HEK293T (cell line): Measurements from ENCODE around the gene ZYX.

Experiments used
- CTCF ChIA-PET: fragments of 350-600 bp; formaldehyde crosslinking; extraction: SDS; loops from one replicate; lab custom pipeline; 2021; ENCODE audit warnings: antibody characterized with exemption, inconsistent platforms; lab: Yijun Ruan, JAX
- POLR2A ChIA-PET: fragments of 350-600 bp; formaldehyde crosslinking; extraction: SDS; loops from one replicate; lab custom pipeline; 2020; ENCODE audit warnings: antibody characterized with exemption, inconsistent platforms; lab: Yijun Ruan, JAX
- DNase-seq: peaks from one replicate; pipeline ENCODE4 v3.0.0; 2012; ENCODE audit warnings: mixed read lengths; ENCODE audit errors: extremely low spot score
- ARNT ChIP-seq: fragments of 450-650 bp; IDR thresholded peaks from 2 replicates; pipeline ENCODE4 v1.6.1; 2017; ENCODE audit warnings: mild to moderate bottlenecking
- BHLHE40 ChIP-seq: fragments of 450-650 bp; IDR thresholded peaks from 2 replicates; pipeline ENCODE4 v1.6.1; 2016; ENCODE audit warnings: mild to moderate bottlenecking, moderate library complexity, borderline replicate concordance
- CTBP1 ChIP-seq: fragments of 450-650 bp; IDR thresholded peaks from 2 replicates; pipeline ENCODE4 v1.6.1; 2016; ENCODE audit warnings: borderline replicate concordance
- ELF4 ChIP-seq: fragments of 450-650 bp; IDR thresholded peaks from 2 replicates; pipeline ENCODE4 v1.6.1; 2017; ENCODE audit warnings: antibody characterized with exemption
- FOXA1 ChIP-seq: fragments of 450-650 bp; IDR thresholded peaks from 2 replicates; pipeline ENCODE4 v1.6.1; 2016; ENCODE audit warnings: mild to moderate bottlenecking
- FOXK2 ChIP-seq: fragments of 450-650 bp; IDR thresholded peaks from 2 replicates; pipeline ENCODE4 v1.6.1; 2016; ENCODE audit warnings: mild to moderate bottlenecking
- FOXM1 ChIP-seq: fragments of 450-650 bp; IDR thresholded peaks from 2 replicates; pipeline ENCODE4 v1.6.1; 2017; ENCODE audit warnings: mild to moderate bottlenecking, borderline replicate concordance
- HDGF ChIP-seq: fragments of 450-650 bp; IDR thresholded peaks from 2 replicates; pipeline ENCODE4 v1.6.1; 2017; ENCODE audit warnings: antibody characterized with exemption, borderline replicate concordance
- L3MBTL2 ChIP-seq: fragments of 450-650 bp; conservative IDR thresholded peaks from 2 replicates; pipeline ENCODE4 v1.6.1; 2016; ENCODE audit warnings: mild to moderate bottlenecking
- LEF1 ChIP-seq: fragments of 450-650 bp; IDR thresholded peaks from 2 replicates; pipeline ENCODE4 v1.6.1; 2017; ENCODE audit warnings: mild to moderate bottlenecking, borderline replicate concordance
- NFRKB ChIP-seq: fragments of 450-650 bp; IDR thresholded peaks from 2 replicates; pipeline ENCODE4 v1.6.1; 2016; ENCODE audit warnings: mild to moderate bottlenecking, moderate library complexity
- SP1 ChIP-seq: fragments of 450-650 bp; IDR thresholded peaks from 2 replicates; pipeline ENCODE4 v1.6.1; 2017
- SUZ12 ChIP-seq: fragments of 450-650 bp; IDR thresholded peaks from 2 replicates; pipeline ENCODE4 v1.6.1; 2016; ENCODE audit warnings: mild to moderate bottlenecking
- TARDBP ChIP-seq: fragments of 450-650 bp; IDR thresholded peaks from 2 replicates; pipeline ENCODE4 v1.6.1; 2016
- ZNF384 ChIP-seq: fragments of 450-650 bp; IDR thresholded peaks from 2 replicates; pipeline ENCODE4 v1.6.1; 2016
- TF ChIP-seq, protein P1 (sequence below): fragments of 450-650 bp; IDR thresholded peaks from 2 replicates; pipeline ENCODE4 v1.6.1; 2016

The ZYX gene

GRCh38 chr7:143355450-143356385 is 25.4 kb upstream of the ZYX start:
- ChIA-PET POLR2A (no interaction called here), CTCF (interaction anchor here (1.3 kb wide), 1 partner anchor 24 kb away, joined by 3 read pairs; no protein-coding TSS in a partner anchor)
- DNase-seq = no peak
- no peak for TF ChIP-seq ZNF384
- TF ChIP-seq SUZ12 = no peak
- TF ChIP-seq FOXA1 = no peak
- TF ChIP-seq, protein P1, sequence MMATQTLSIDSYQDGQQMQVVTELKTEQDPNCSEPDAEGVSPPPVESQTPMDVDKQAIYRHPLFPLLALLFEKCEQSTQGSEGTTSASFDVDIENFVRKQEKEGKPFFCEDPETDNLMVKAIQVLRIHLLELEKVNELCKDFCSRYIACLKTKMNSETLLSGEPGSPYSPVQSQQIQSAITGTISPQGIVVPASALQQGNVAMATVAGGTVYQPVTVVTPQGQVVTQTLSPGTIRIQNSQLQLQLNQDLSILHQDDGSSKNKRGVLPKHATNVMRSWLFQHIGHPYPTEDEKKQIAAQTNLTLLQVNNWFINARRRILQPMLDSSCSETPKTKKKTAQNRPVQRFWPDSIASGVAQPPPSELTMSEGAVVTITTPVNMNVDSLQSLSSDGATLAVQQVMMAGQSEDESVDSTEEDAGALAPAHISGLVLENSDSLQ = no peak
- TF ChIP-seq FOXM1 = no peak
- no peak for TF ChIP-seq ARNT
- TF ChIP-seq HDGF = no peak
- no peak for TF ChIP-seq BHLHE40

GRCh38 chr7:143356414-143357050 is 24.6 kb upstream of the ZYX start:
- TF ChIP-seq LEF1 (no peak), TARDBP (no peak), FOXK2 (no peak), FOXM1 (no peak), ARNT (no peak), NFRKB (no peak), ZNF384 (no peak), SUZ12 (no peak), CTBP1 (no peak), BHLHE40 (no peak), ELF4 (no peak), FOXA1 (no peak), HDGF (no peak), SP1 (no peak), L3MBTL2 (no peak)
- TF ChIP-seq, protein P1 = no peak
- CTCF ChIA-PET = interaction anchor here (1.3 kb wide), 1 partner anchor 24 kb away, joined by 3 read pairs; no protein-coding TSS in a partner anchor
- POLR2A ChIA-PET = no interaction called here
- no peak for DNase-seq

DNA sequence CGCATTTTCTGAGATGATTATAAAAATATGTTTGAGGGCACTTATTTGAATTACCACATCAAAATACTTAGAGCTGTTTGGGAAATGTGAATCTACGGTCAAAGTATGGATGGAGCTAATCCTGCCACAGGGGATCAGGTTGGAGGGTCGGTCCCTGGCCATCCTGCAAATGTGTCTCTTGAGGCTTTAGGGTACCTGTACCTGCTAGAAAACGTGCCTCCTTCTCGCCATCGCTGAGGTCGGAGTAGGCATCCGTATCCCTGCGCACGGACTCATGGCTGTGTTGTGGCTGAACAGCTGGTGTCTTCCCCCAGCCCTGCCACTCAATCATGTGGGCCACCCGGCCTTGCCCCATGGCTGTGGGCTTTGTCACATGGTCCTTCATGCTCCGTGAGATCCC is 22.5 kb upstream of the ZYX start:
- POLR2A ChIA-PET = no interaction called here
- no peak for TF ChIP-seq FOXM1
- no peak for TF ChIP-seq SUZ12
- TF ChIP-seq, protein P1 = no peak
- DNase-seq = no peak
- CTCF ChIA-PET = interaction anchor here (0.8 kb wide), 1 partner anchor 11 kb away, joined by 4 read pairs; no protein-coding TSS in a partner anchor

DNA sequence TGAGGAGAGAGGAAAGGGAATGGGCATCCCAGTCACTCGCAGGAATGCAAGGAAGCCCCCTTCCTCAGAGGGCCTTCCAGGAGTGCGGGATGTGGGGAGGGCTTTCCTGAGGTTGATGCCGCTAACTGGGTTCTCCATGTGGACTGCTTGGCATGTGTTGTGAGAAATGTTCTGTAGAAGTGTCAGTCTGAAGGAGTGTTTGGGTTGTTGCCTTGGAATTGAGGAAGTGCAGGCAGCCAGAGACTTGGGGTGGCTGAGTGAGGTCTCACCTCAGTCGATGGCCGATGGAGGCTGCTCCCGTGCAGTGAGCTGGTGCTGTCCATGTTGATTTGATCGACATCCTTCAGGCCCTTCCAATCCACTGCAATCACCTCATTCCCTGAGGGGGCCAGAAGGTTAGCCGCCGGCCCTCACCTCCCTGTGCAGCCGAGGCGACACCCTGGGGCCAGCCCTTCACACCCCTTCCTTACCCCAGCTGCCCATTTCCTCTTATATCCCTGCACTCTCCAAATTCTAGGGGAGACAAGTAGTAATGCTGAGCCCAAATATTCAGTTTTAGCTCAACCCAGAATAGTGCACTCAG is 21.3 kb upstream of the ZYX start:
- ChIA-PET POLR2A (interaction anchor here (1.5 kb wide), 1 partner anchor 20 kb away, joined by 8 read pairs; no protein-coding TSS in a partner anchor), CTCF (interaction anchor here (1.2 to 1.5 kb wide), 2 partner anchors 10 to 20 kb away, joined by 3 to 6 read pairs; no protein-coding TSS in a partner anchor)
- no peak for DNase-seq
- TF ChIP-seq SP1 = no peak
- TF ChIP-seq, protein P1 = no peak
- TF ChIP-seq L3MBTL2 = no peak
- TF ChIP-seq FOXA1 = no peak
- no peak for TF ChIP-seq LEF1
- no peak for TF ChIP-seq NFRKB
- no peak for TF ChIP-seq FOXM1
- no peak for TF ChIP-seq SUZ12
- TF ChIP-seq BHLHE40 = no peak
- TF ChIP-seq CTBP1 = no peak
- no peak for TF ChIP-seq FOXK2
- no peak for TF ChIP-seq ZNF384
- TF ChIP-seq HDGF = no peak
- no peak for TF ChIP-seq TARDBP
- no peak for TF ChIP-seq ARNT
- no peak for TF ChIP-seq ELF4
